ENCODE data around the gene ACTMAP.
"Not testable (repeated sequence)": the region's sequence is repeated elsewhere in the genome, so short reads cannot be mapped to it uniquely, and the experiment has no call there.

The ACTMAP gene

GRCh38 chr19:40776364-40776763, 26.1 kb upstream of the ACTMAP start:
- no peak for DNase-seq (ENCODE audit: low read depth)

DNA sequence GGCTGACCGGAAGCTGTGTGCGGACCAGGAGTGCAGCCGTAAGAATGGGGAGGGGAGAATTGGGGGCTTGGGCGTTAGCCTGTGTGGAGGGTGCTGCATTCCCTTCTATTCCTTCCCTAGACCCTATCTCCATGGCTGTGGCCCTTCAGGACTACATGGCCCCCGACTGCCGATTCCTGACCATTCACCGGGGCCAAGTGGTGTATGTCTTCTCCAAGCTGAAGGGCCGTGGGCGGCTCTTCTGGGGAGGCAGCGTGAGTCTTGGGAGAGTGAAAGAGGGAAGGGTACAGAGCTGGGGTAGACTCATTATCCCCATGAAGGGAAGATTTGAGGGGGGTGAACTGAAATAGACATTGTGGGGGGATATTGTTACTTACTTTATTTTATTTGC, 25.4 kb upstream of the ACTMAP start:
- no peak for DNase-seq (ENCODE audit: low read depth)

- DNase-seq (ENCODE audit: low read depth): no peak
These were observed 24.8 kb upstream of the ACTMAP start, which contains the start of gene MIA for GRCh38 chr19:40774916-40775631. MIA (plus strand) TSS chr19:40775521; CDS start chr19:40775543, 22 bp downstream.

GRCh38 chr19:40771101-40771862, 21.0 kb upstream of the ACTMAP start:
- DNase-seq (ENCODE audit: low read depth): not testable (repeated sequence)

GRCh38 chr19:40768869-40769268, 18.6 kb upstream of the ACTMAP start:
- DNase-seq (ENCODE audit: low read depth): no peak

- not testable (repeated sequence) for DNase-seq (ENCODE audit: low read depth)
These were observed 16.1 kb upstream of the ACTMAP start for GRCh38 chr19:40766385-40766784.

GRCh38 chr19:40763963-40764362, 13.7 kb upstream of the ACTMAP start:
- no peak for DNase-seq (ENCODE audit: low read depth)

GRCh38 chr19:40763526-40763925, 13.2 kb upstream of the ACTMAP start:
- DNase-seq (ENCODE audit: low read depth): no peak

DNA sequence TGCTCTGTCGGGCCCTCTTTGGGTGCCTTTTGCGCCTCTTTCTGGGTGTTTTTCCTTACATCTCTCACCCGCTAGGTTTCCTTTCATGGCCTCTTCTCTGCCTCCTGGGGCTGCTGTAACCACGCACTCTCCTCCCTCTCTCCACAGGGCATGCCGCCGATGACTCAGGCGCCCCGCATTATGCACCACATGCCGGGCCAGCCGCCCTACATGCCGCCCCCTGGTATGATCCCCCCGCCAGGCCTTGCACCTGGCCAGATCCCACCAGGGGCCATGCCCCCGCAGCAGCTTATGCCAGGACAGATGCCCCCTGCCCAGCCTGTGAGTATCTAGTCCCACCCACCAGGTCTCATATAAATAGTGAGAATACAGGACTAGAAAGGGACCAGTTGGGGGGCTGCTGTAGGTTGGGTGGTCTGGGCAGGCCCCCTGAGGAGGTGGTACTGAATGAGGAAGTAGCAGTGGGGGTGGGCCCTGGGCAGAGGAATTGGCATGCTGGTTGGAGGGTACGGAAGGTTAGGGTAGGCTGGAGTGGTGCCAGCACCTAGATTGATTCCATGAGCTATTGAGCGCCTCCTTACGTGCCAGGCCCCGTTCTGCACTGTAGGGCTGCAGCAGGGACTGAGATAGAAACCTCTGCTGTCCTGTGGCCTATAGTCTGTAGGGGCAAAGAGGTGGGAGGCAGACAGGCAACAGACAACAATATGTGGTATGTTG, 12.6 kb upstream of the ACTMAP start:
- DNase-seq (ENCODE audit: low read depth): no peak

DNA sequence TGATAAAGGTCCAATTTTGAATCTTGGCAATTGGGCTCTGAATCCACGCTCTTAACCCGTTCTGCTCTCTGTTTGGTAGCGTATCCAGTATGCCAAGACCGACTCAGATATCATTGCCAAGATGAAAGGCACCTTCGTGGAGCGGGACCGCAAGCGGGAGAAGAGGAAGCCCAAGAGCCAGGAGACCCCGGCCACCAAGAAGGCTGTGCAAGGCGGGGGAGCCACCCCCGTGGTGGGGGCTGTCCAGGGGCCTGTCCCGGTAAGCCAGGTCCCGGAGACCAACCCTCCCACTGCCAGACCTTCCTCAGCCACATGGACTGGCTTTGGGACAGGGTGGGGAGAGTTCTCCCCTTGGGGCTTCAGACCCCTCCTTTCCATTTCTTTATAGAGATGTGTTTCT, 9.1 kb upstream of the ACTMAP start:
- DNase-seq (ENCODE audit: low read depth): no peak

DNA sequence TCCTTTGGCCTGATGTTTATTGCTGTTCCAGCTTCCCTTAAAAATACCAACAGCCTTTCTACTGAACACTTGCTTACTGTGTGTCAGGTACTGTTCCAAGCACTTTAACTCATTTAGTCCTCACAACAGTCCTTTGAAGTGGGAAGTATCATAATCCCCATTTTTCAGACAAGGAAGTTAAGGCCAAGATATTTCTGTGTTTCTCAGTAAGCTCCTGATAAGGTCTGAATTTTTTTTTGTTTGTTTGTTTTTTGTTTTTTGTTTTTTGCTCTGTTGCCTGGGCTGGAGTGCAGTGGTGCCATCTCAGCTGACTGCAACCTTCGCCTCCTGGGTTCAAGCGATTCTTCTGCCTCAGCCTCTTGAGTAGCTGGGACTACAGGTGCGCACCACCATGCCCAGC, 8.2 kb upstream of the ACTMAP start:
- no peak for DNase-seq (ENCODE audit: low read depth)

DNA sequence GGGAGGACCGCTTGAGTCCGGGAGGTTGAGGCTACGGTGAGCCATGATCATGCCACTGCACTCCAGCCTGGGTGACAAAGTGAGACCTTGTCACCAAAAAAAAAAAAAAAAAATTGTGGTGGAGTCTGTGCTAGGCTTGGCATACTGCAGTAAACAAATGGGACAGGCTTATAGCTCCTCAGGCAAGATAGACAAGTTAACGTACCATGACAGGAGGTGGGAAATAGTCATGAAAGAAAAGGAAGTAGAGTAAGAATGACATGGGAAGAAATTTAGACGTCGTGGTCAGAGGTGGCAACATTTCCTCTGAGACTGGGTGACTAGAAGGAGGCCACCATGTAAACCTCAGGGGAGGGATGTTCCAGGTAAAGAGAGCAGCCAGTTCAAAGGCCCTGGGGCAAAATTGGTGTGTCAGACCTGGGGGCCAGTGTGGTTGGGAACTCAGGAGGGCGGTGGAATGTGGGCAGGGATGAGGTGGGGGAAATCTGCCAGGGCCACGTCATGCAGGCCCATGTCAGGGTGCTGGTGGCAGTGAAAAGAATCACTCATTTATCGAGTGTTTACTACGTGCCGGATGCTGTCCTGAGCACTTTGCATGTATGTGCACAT, 6.3 kb upstream of the ACTMAP start:
- no peak for DNase-seq (ENCODE audit: low read depth)

DNA sequence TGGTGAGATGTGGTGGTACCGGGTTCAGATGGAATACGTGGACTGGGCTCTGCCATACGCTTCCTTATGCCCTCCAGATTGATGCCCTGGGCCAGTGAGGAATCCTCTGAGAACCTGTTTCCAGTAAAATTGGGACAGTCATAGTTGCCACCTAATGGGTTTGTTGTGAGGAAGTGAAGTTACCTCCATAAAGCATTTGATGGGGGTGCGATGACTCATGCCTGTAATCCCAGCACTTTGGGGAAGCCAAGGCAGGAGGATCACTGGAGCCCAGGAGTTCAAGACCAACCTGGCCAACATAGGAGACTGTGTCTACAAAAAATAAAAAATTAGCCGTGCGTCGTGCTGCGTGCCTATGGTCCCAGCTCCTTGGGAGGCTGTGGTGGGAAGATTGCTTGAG, 5.5 kb upstream of the ACTMAP start:
- no peak for DNase-seq (ENCODE audit: low read depth)

- no peak for DNase-seq (ENCODE audit: low read depth)
These were observed 5.0 kb upstream of the ACTMAP start for GRCh38 chr19:40755248-40755624.

GRCh38 chr19:40754611-40755247, 4.5 kb upstream of the ACTMAP start:
- no peak for DNase-seq (ENCODE audit: low read depth)

DNA sequence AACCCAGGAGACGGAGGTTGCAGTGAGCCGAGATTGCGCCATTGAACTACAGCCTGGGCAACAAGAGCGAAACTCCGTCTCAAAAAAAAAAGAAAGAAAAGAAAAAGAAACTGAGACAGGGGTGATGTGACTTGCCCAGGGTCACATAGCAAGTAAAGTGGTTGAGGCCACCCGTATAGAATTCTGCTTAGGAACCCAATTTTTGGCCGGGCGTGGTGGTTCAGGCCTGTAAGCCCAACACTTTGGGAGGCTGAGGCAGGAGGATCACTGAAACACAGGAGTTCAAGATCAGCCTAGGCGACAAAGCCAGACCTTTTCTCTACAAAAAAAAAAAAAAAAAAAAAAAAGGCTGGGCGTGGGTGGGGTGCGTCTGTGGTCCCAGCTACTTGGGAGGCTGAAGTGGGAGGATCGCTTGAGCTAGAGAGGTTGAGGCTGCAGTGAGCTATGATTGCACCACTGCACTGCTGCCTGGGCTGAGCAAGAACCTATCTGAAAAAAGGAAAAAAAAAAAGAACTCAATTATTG, 2.0 kb upstream of the ACTMAP start:
- no peak for DNase-seq (ENCODE audit: low read depth)

DNA sequence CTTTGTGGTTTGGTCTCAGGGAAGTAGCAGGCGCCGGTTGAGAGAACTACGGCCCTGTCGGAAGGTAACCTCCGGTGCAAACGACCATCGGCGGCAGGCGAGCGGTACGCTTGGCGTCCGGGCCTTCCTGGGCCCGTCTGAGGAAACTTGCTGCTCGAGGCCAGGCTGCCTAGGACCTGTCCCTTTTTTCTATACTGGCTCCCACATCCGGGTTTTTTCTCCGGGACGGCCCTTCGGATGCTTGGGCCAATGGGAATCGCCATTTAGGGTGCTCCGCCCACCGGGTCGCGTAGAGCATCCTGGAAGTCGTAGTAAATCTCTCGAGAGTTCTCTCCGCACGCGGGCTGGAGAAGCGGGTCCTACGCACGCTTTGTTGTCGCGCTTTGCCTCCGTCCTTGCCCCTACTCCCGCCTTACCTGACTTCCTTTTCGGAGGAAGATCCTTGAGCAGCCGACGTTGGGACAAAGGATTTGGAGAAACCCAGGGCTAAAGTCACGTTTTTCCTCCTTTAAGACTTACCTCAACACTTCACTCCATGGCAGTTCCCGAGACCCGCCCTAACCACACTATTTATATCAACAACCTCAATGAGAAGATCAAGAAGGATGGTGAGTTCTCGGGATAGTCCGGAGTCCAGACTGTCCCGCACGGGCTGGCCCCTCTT, 729 bp upstream of the ACTMAP start, which contains the start of gene SNRPA:
Gene SNRPA (plus strand): TSS at position 330 of the 664 bp plus-strand sequence. CDS start 206 bp downstream, at position 536.
- DNase-seq (ENCODE audit: low read depth): peak; percentile 95

- no peak for DNase-seq (ENCODE audit: low read depth)
These were observed 2.7 kb downstream of the ACTMAP start for GRCh38 chr19:40747536-40747935.

DNA sequence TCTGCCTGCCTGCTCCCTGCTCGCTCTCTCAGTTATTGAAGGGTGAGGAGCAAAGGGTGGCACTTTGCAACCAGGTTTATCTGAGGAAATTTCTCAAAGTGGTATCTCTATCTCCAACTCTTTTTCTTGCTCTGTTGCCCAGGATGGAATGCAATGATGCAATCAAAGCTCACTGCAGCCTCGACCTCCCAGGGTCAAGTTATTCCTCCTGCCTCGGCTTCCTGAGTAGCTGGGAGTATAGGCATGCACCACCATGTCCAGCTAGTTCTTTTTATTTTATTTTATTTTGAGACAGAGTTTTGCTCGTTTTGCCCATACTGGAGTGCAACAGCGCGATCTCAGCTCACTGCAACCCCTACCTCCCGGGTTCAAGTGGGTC, 4.9 kb downstream of the ACTMAP start:
- peak; percentile 44 for DNase-seq (ENCODE audit: low read depth)

GRCh38 chr19:40744554-40745401, 5.5 kb downstream of the ACTMAP start:
- no peak for DNase-seq (ENCODE audit: low read depth)

All from fibroblast of the conjunctiva (primary cell).